Measurements from ENCODE around the gene POLDIP3.

DNA sequence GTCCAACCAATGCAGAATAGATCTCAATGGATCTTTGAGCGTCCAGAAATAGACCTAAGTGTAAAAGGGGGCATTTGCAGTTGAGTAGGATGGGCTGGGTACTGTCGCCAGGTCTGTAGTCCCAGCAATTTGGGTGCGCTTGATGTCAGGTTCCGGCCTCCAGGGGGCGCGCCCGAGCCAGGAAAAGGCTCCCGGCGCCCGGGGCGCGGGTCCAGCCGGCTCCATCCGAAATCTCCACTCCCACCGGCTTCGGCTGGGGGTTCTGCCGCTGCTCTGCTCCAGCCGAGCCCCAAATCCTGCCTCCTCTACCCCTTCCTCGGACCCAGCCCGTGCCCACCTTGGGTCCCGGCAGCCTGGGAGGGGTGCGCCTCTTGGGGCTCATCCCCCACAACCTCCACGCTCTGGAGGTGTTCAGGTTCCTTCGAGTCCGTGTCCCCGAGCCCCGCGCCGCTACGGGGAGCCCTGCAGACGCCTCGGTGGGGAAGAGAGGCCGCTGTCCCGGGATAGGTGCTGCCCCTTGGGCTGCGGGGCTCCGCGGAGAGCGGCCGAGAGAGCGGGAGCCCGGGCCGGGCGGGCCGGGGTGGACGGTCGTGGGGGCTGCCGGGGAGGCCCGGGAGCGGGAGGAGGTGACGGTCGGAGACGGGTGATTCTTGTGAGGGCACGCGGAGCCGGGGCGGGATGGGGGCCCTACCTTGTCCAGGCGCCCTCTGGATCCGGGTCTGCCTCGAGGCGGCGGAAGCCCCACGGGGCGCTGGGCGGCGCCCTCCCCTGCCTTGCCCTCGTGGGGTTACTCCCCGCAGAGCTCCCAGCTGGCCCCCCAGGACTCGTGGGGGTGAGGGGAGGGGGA, 47.5 kb upstream of the POLDIP3 start:
- TF ChIP-seq CTCF (IDR thresholded peaks at IDR 0.05; ENCODE audit: low read length) = peak; percentile 77
- no peak for TF ChIP-seq EZH2phosphoT487 (IDR thresholded peaks at IDR 0.05; ENCODE audit: low read length)
- no peak for TF ChIP-seq EZH2 (optimal IDR thresholded peaks at IDR 0.05; ENCODE audit: low read depth, low read length)

All from MM.1S (cell line).